AG09319 (cell line): ENCODE results near the gene OGA.

Source experiments
- DNase-seq: peaks from one replicate; pipeline ENCODE4 v3.0.0-alpha.2; 2010; ENCODE audit warnings: low read depth; ENCODE audit errors: extremely low read depth
- TF ChIP-seq, protein P1 (sequence below): IDR thresholded peaks from 2 replicates; pipeline ENCODE4 v1.5.1; 2011; ENCODE audit warnings: low read depth, mild to moderate bottlenecking, inconsistent platforms, low read length, moderate library complexity

The OGA gene

DNA sequence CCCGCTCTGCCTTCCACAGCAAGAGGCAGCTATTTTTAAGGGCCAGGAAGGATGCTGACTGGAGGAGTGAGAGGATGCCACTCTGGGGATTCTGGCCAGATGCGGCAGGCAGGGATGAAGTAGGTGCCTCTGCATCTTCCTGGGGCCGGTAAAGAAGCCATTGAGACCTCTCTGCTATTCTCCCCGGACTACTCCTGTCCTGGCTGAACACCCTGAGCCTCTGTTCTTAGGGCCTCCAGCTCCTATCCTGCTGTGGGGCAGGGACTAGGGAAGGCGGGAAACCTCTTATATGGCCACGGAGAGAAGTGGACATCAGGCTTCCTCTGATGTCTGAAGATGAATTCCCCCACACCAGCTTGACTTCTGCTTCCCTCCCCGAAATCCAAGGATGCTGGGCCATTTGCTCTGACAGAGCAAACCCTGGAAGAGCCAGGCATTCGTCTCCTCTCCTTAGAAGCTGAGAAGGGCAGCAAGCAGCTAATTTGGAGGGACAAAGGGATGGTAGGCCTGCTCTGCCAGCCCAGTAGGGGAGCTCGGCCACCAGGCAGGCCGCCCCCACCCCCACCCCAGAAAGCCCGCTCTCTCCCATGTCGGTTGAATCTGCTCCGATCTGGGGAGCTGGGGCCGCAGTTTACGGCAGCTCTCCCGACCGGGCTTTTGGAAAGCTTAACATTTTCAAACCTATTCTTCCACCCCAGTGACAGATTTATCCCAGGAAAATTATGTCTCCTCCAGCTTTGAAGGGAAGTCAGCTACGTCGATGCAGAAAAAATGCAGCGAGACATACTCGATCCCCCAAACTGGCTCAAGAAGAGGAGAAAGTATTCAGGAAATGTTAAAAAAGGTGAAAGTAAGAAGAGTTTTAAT, 45.1 kb downstream of the OGA start:
- TF ChIP-seq, protein P1, sequence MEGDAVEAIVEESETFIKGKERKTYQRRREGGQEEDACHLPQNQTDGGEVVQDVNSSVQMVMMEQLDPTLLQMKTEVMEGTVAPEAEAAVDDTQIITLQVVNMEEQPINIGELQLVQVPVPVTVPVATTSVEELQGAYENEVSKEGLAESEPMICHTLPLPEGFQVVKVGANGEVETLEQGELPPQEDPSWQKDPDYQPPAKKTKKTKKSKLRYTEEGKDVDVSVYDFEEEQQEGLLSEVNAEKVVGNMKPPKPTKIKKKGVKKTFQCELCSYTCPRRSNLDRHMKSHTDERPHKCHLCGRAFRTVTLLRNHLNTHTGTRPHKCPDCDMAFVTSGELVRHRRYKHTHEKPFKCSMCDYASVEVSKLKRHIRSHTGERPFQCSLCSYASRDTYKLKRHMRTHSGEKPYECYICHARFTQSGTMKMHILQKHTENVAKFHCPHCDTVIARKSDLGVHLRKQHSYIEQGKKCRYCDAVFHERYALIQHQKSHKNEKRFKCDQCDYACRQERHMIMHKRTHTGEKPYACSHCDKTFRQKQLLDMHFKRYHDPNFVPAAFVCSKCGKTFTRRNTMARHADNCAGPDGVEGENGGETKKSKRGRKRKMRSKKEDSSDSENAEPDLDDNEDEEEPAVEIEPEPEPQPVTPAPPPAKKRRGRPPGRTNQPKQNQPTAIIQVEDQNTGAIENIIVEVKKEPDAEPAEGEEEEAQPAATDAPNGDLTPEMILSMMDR = no peak
- no peak for DNase-seq

DNA sequence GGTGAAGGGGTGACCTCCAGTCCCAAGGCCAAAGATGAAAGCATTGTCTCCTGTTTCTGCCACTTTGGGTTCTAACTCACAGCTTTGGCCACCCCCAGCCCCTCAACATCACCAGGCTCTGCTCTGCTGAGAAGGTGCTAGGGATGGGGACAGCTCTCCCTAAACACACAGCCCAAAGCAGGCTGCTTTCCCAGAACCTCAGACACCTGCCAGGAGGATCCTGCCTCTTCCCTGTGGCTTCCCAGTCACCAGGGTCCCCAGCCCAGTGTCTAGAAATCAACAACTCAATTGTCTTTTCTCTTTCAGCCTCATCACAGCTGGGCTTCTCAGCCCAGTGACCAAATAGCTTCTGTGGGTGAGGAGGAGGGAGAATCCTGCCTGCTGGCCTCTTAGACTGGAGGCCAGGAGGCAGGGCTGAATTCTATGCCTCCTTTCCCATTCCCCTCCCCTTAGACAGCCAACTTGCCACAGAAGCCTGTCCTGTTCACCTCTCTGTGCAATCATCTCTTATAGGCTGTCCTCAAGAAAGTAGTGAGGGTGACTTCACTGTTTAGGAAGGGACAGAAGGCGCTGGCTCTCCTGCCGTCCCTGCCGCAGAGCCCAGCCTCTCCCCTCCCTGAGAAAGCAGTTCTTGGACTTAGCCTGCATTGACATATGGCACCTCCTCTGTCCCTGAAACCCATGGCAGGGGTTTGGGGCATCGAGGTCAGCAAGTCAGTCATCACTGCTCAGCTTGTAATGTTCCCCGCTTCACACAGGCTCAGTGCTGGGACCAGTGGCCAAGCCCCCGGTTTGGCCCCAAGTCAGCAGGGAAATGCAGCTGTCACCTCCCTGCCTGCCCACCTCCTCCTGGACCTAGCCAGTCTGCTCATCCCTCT, 46.0 kb downstream of the OGA start:
- TF ChIP-seq, protein P1 = no peak
- DNase-seq = no peak

DNA sequence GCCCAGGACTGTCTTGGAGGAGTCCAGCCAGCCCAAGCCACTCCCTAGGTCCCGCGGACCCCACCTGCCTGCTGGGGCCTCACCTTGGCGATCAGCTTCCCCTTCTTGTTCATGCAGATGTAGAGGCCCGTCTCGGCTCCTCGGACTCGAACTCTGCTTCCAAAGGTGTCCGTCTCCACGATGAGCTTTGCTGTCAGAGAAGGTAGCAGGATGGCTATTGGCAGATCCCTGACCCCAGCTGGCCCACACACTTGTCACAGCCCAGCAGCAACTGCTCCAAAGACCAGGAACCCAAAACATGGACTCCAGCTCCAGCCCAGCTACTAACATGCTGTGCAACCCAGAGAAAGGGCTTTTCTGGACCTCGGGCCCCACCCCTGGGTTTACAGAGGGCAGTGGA, 46.9 kb downstream of the OGA start:
- TF ChIP-seq, protein P1 = no peak
- DNase-seq = no peak

DNA sequence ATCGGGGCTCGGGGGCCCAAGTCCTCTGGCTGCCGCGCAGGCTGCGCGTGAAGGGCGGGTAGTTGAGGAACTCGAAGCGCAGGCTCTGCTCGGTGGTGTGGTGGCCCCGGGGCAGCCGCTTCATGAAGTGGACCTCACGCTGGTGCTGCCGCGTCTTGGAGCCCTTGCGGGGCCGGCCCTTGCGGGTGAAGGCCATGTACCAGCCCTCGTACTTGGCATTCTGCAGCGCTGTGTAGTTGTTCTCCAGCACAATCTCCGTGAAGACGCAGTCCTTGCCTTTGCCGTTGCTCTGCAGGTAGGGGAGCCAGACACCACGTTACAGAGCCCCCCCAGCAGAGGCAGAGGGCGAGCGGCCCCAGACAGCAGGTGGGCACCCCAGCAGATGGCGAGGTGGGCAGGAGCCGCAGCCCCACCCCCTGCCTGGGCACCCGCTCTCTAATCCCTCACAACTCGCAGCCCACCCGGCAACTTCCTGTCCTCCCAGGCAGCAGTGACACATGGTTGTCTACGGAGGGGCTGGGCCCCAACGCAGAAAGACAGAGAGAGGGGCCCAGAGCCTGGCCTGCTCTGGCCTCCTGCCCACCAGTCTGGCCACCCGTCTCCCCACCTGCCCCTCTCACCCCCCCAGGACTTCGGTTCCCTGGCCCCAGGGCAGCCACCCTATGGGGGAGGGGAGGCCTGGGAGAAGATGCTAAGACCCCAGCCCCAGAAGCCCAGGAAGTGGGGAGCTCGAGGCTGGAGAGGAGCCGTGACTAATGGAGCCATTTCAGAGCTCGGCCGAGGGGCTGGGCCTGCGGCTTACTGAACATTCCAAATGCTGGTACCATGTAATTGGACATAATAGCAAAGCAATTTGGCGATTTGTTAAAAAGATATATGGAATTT, 47.7 kb downstream of the OGA start:
- TF ChIP-seq, protein P1 = no peak

DNA sequence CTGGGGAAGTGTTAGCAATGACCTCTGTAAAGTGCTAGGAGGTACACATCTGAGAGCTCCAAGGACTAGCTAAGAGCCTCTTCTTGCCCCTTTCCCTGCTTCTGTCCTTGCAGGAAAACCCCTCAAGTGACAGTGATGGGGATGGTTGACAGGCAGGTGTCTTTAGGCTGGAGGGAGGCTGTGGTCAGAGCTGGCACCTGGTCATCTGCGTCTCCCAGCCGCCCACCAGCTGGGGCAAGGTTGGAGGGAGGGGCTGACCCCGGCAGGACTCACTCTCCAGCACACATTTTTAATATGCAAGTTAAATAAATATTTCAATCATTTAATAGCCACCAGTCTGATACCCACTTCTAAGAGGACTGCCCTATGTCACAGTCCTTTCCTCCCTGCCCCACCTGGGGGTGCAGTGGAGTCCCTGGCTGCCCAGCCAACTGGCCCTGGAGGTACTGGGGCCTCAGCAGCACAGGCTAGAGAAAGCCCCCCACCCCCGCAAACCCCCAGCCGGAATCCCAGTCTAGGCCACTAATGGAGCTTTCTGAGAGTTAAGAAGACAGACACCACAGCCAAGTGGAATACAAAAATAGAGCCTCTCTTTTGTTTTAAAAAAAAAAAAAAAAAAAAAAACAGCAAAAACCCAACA, 48.6 kb downstream of the OGA start:
- TF ChIP-seq, protein P1 = no peak
- DNase-seq = no peak

More for the DNA sequence above, 47.7 kb downstream of the OGA start:
- no peak for DNase-seq

DNA sequence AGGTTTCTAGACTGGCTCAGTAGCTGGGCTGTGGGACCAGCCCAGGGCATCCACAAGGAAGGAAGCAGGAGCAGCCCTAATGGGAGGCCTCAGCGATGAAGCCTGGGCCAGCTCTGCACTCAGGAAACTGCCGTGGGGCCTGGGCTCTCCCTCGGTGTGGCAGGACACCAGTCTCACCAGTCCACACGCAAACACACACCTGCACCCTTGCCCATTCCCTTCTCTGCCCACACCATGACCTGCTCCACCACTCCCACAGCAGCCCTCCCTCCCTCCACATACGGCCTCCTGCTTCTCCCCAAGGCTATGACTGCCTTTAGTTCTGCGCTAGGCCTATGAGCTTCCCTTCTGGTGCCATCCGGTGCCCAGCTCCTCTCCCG, 49.5 kb downstream of the OGA start:
- no peak for DNase-seq
- TF ChIP-seq, protein P1 = no peak
